ENCODE results near the gene PTPRT.

The PTPRT gene

GRCh38 chr20:42589976-42590639, 599.6 kb downstream of the PTPRT start:
- Histone ChIP-seq H3K4me2 (ENCODE audit: low read length, poor library complexity, severe bottlenecking) (no peak overlapping the region), H3K9ac (ENCODE audit: low read length) (no peak overlapping the region), H2BK15ac (ENCODE audit: low read depth, poor library complexity, severe bottlenecking) (no peak overlapping the region), H3K4ac (ENCODE audit: low read depth in 1 of 2, low read length in 2 of 2) (no peak overlapping the region), H2BK5ac (ENCODE audit: low read depth, low read length, poor library complexity, severe bottlenecking) (no peak overlapping the region), H3K9me3 (ENCODE audit: control insufficient read depth, low read length) (no peaks in the 10 kb centered on the region), H3K27ac (ENCODE audit: low read length, poor library complexity, severe bottlenecking) (no peak overlapping the region), H3K14ac (ENCODE audit: low read length in 2 of 2) (no peak overlapping the region), H2AK5ac (ENCODE audit: low read length, severe bottlenecking) (no peak overlapping the region), H3K36me3 (ENCODE audit: control insufficient read depth in 1 of 2, insufficient read depth in 2 of 2, low read depth in 1 of 2, low read length in 2 of 2) (no peaks in the 10 kb centered on the region), H3K4me1 (ENCODE audit: control insufficient read depth, insufficient read depth, low read depth, low read length) (no peaks in the 10 kb centered on the region), H2BK120ac (ENCODE audit: low read depth, low read length) (no peak overlapping the region), H3K18ac (ENCODE audit: low read depth in 1 of 2, low read length in 2 of 2) (no peak overlapping the region), H4K91ac (ENCODE audit: low read length) (no peak overlapping the region), H4K8ac (ENCODE audit: low read length) (no peak overlapping the region), H2AFZ (ENCODE audit: low read depth, low read length) (no peak overlapping the region), H3K79me1 (replicated peaks; ENCODE audit: low read length, poor library complexity, severe bottlenecking) (no peaks in the 10 kb centered on the region), H3K27me3 (ENCODE audit: control insufficient read depth in 1 of 2, insufficient read depth in 1 of 2, low read length in 2 of 2) (no peaks in the 10 kb centered on the region), H3K23ac (ENCODE audit: low read length in 2 of 2) (no peak overlapping the region), H2BK12ac (ENCODE audit: low read length in 2 of 2) (no peak overlapping the region), H3K4me3 (ENCODE audit: insufficient read depth in 1 of 2, low read depth in 1 of 2, low read length in 2 of 2) (no peak overlapping the region)
- DNase-seq, result no peak
- 19% methylated on average over 2 of the region's 2 CpGs for WGBS

DNA sequence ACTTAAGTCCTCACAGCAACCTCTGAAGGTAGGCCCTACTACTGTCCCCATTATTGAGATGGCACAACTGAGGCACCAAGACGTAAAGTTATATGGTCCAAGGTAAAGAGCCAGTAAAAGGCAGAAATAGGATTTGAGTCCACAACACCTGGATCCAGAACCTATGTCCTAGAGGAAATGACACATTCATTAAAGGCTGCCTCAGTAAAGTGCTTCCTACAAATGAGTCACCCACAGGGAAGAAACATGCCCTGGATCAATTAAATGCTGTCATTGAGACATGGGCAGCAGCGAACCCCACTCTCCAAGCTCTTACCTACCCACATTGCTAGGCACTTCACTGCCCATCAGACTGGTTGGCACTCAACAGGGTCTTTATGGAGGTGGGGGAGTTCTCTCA, 600.9 kb downstream of the PTPRT start:
- Histone ChIP-seq H3K9ac (ENCODE audit: low read length) (no peak overlapping the region), H4K8ac (ENCODE audit: low read length) (no peak overlapping the region), H3K14ac (ENCODE audit: low read length in 2 of 2) (no peak overlapping the region), H3K4ac (ENCODE audit: low read depth in 1 of 2, low read length in 2 of 2) (no peak overlapping the region), H4K91ac (ENCODE audit: low read length) (no peak overlapping the region), H2BK120ac (ENCODE audit: low read depth, low read length) (no peak overlapping the region), H3K27me3 (ENCODE audit: control insufficient read depth in 1 of 2, insufficient read depth in 1 of 2, low read length in 2 of 2) (no peaks in the 10 kb centered on the region), H2AFZ (ENCODE audit: low read depth, low read length) (no peak overlapping the region), H3K9me3 (ENCODE audit: control insufficient read depth, low read length) (no peaks in the 10 kb centered on the region), H3K23ac (ENCODE audit: low read length in 2 of 2) (no peak overlapping the region), H2AK5ac (ENCODE audit: low read length, severe bottlenecking) (no peak overlapping the region), H2BK5ac (ENCODE audit: low read depth, low read length, poor library complexity, severe bottlenecking) (no peak overlapping the region), H3K4me2 (ENCODE audit: low read length, poor library complexity, severe bottlenecking) (no peak overlapping the region), H3K4me1 (ENCODE audit: control insufficient read depth, insufficient read depth, low read depth, low read length) (no peaks in the 10 kb centered on the region), H2BK12ac (ENCODE audit: low read length in 2 of 2) (no peak overlapping the region), H3K4me3 (ENCODE audit: insufficient read depth in 1 of 2, low read depth in 1 of 2, low read length in 2 of 2) (no peak overlapping the region), H2BK15ac (ENCODE audit: low read depth, poor library complexity, severe bottlenecking) (no peak overlapping the region), H3K79me1 (replicated peaks; ENCODE audit: low read length, poor library complexity, severe bottlenecking) (no peaks in the 10 kb centered on the region), H3K27ac (ENCODE audit: low read length, poor library complexity, severe bottlenecking) (no peak overlapping the region), H3K18ac (ENCODE audit: low read depth in 1 of 2, low read length in 2 of 2) (no peak overlapping the region), H3K36me3 (ENCODE audit: control insufficient read depth in 1 of 2, insufficient read depth in 2 of 2, low read depth in 1 of 2, low read length in 2 of 2) (no peaks in the 10 kb centered on the region)
- 73% methylated on average over 1 of the region's 2 CpGs for WGBS
- no peak for DNase-seq

DNA sequence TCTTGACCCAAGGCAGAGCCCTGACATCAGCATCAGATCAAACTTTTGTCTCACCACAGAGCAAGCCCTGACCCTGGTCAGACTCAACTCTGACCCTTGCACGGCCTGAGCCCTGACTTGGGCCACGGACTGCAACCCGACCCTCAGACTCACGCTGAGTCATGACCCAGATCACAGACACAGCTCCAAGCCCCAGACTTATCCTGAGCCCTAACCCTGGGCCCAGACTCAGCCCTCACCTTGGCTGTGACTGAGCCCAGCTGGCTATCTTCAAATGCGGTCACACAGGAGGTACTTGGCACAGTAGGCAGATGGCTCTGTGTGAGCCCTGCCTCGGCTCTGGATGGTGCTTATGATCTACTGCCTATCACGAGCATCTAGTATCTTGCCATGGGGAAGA, 602.3 kb downstream of the PTPRT start:
- Histone ChIP-seq H3K4me3 (ENCODE audit: insufficient read depth in 1 of 2, low read depth in 1 of 2, low read length in 2 of 2) (no peak overlapping the region), H4K91ac (ENCODE audit: low read length) (no peak overlapping the region), H3K23ac (ENCODE audit: low read length in 2 of 2) (no peak overlapping the region), H4K8ac (ENCODE audit: low read length) (no peak overlapping the region), H3K9me3 (ENCODE audit: control insufficient read depth, low read length) (no peaks in the 10 kb centered on the region), H3K9ac (ENCODE audit: low read length) (no peak overlapping the region), H2BK5ac (ENCODE audit: low read depth, low read length, poor library complexity, severe bottlenecking) (no peak overlapping the region), H3K27me3 (ENCODE audit: control insufficient read depth in 1 of 2, insufficient read depth in 1 of 2, low read length in 2 of 2) (no peaks in the 10 kb centered on the region), H3K79me1 (replicated peaks; ENCODE audit: low read length, poor library complexity, severe bottlenecking) (no peaks in the 10 kb centered on the region), H3K14ac (ENCODE audit: low read length in 2 of 2) (no peak overlapping the region), H3K27ac (ENCODE audit: low read length, poor library complexity, severe bottlenecking) (no peak overlapping the region), H2AK5ac (ENCODE audit: low read length, severe bottlenecking) (no peak overlapping the region), H3K4me2 (ENCODE audit: low read length, poor library complexity, severe bottlenecking) (no peak overlapping the region), H3K4me1 (ENCODE audit: control insufficient read depth, insufficient read depth, low read depth, low read length) (no peaks in the 10 kb centered on the region), H2AFZ (ENCODE audit: low read depth, low read length) (no peak overlapping the region), H3K4ac (ENCODE audit: low read depth in 1 of 2, low read length in 2 of 2) (no peak overlapping the region), H2BK15ac (ENCODE audit: low read depth, poor library complexity, severe bottlenecking) (no peak overlapping the region), H3K18ac (ENCODE audit: low read depth in 1 of 2, low read length in 2 of 2) (no peak overlapping the region), H2BK120ac (ENCODE audit: low read depth, low read length) (no peak overlapping the region), H2BK12ac (ENCODE audit: low read length in 2 of 2) (no peak overlapping the region), H3K36me3 (ENCODE audit: control insufficient read depth in 1 of 2, insufficient read depth in 2 of 2, low read depth in 1 of 2, low read length in 2 of 2) (no peaks in the 10 kb centered on the region)
- 58% methylated on average over 7 of the region's 7 CpGs for WGBS
- DNase-seq, result no peak

DNA sequence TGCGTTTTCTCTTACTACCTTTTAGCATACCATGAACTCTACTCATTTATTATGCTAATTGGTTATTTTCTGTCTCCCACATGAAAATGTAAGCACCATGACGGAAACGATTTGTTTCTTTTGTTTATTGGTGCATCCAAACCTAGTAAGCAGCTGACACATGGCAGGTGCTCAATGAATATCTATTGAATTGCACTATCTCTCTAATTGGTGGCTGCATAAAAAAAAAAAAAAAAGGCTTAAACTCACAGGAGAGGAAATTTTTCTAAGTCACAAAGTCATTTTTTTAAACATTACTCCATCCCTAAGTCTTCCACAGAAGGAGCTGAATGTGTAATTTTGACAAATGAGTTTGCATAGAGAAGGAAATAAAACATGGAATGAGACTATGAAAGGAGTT, 608.4 kb downstream of the PTPRT start:
- Histone ChIP-seq H3K18ac (ENCODE audit: low read depth in 1 of 2, low read length in 2 of 2) (no peak overlapping the region), H3K4ac (ENCODE audit: low read depth in 1 of 2, low read length in 2 of 2) (no peak overlapping the region), H2BK5ac (ENCODE audit: low read depth, low read length, poor library complexity, severe bottlenecking) (no peak overlapping the region), H3K14ac (ENCODE audit: low read length in 2 of 2) (no peak overlapping the region), H3K4me1 (ENCODE audit: control insufficient read depth, insufficient read depth, low read depth, low read length) (no peaks in the 10 kb centered on the region), H3K9ac (ENCODE audit: low read length) (no peak overlapping the region), H2BK120ac (ENCODE audit: low read depth, low read length) (no peak overlapping the region), H3K27me3 (ENCODE audit: control insufficient read depth in 1 of 2, insufficient read depth in 1 of 2, low read length in 2 of 2) (no peaks in the 10 kb centered on the region), H3K23ac (ENCODE audit: low read length in 2 of 2) (no peak overlapping the region), H2AK5ac (ENCODE audit: low read length, severe bottlenecking) (no peak overlapping the region), H2BK15ac (ENCODE audit: low read depth, poor library complexity, severe bottlenecking) (no peak overlapping the region), H4K8ac (ENCODE audit: low read length) (no peak overlapping the region), H3K9me3 (ENCODE audit: control insufficient read depth, low read length) (no peaks in the 10 kb centered on the region), H3K36me3 (ENCODE audit: control insufficient read depth in 1 of 2, insufficient read depth in 2 of 2, low read depth in 1 of 2, low read length in 2 of 2) (no peaks in the 10 kb centered on the region), H2AFZ (ENCODE audit: low read depth, low read length) (no peak overlapping the region), H3K4me2 (ENCODE audit: low read length, poor library complexity, severe bottlenecking) (no peak overlapping the region), H2BK12ac (ENCODE audit: low read length in 2 of 2) (no peak overlapping the region), H3K79me1 (replicated peaks; ENCODE audit: low read length, poor library complexity, severe bottlenecking) (no peaks in the 10 kb centered on the region), H4K91ac (ENCODE audit: low read length) (no peak overlapping the region), H3K27ac (ENCODE audit: low read length, poor library complexity, severe bottlenecking) (no peak overlapping the region), H3K4me3 (ENCODE audit: insufficient read depth in 1 of 2, low read depth in 1 of 2, low read length in 2 of 2) (no peak overlapping the region)
- WGBS, result 82% methylated on average over 3 of the region's 3 CpGs
- no peak for DNase-seq
